A549 (cell line): Measurements from ENCODE around the gene PSORS1C1.

ENCODE experiments used
- FOSB ChIP-seq: fragments of 250-450 bp; sonication (Bioruptor Pico); IDR thresholded peaks from 2 replicates; pipeline ENCODE4 v1.5.0; 2020; ENCODE audit warnings: mild to moderate bottlenecking, moderate library complexity
- POLR2A ChIP-seq: IDR thresholded peaks from 2 replicates; pipeline ENCODE4 v1.6.1; 2012; ENCODE audit warnings: mild to moderate bottlenecking, low read length
- RFX5 ChIP-seq: fragments of 450-650 bp; IDR thresholded peaks from 2 replicates; pipeline ENCODE4 v1.7.1; 2014; ENCODE audit warnings: antibody characterized with exemption, mild to moderate bottlenecking, moderate library complexity
- TF ChIP-seq, protein P1 (sequence below): IDR thresholded peaks from 2 replicates; pipeline ENCODE4 v1.6.1; 2012
- TF ChIP-seq, protein P2 (sequence below): fragments of >200 bp; sonication (Bioruptor Twin); formaldehyde crosslinking; IDR thresholded peaks from 3 replicates; pipeline ENCODE4 v1.5.1; 2016

DNA sequence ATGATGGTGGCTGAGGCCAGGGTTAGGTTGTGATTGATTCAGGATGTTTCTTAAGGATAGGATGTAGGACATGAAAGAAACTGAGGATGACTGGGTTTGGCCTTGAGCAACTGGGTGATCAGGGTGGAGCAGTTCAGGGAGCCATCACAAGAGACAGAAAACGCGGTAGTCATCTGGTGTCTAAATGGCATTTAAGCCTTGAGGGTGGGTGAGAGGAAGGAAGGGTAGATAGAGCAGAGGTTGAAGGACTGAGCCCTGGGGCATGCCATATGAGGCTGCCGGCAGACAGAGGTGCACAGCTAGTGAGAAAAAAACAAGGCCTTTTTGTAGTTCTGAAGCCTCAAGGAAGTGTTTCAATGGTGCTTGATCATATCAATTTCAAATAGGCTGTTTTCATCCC is 54.0 kb downstream of the PSORS1C1 start:
- TF ChIP-seq FOSB (CRISPR knock-in tag): no peak
- TF ChIP-seq POLR2A: no peak
- TF ChIP-seq, protein P1, sequence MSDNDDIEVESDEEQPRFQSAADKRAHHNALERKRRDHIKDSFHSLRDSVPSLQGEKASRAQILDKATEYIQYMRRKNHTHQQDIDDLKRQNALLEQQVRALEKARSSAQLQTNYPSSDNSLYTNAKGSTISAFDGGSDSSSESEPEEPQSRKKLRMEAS: no peak
- TF ChIP-seq RFX5: no peak
- TF ChIP-seq, protein P2, sequence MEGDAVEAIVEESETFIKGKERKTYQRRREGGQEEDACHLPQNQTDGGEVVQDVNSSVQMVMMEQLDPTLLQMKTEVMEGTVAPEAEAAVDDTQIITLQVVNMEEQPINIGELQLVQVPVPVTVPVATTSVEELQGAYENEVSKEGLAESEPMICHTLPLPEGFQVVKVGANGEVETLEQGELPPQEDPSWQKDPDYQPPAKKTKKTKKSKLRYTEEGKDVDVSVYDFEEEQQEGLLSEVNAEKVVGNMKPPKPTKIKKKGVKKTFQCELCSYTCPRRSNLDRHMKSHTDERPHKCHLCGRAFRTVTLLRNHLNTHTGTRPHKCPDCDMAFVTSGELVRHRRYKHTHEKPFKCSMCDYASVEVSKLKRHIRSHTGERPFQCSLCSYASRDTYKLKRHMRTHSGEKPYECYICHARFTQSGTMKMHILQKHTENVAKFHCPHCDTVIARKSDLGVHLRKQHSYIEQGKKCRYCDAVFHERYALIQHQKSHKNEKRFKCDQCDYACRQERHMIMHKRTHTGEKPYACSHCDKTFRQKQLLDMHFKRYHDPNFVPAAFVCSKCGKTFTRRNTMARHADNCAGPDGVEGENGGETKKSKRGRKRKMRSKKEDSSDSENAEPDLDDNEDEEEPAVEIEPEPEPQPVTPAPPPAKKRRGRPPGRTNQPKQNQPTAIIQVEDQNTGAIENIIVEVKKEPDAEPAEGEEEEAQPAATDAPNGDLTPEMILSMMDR: no peak
